CD4-positive, alpha-beta T cell (primary cell): Measurements from ENCODE around the gene MYL10. TPM values are rescaled to one million over a fixed set of nuclear protein-coding genes. Genes with fewer than 3 reads are reported as not detected.
"Not testable (repeated sequence)": the region's sequence is repeated elsewhere in the genome, so short reads cannot be mapped to it uniquely, and the experiment has no call there.

ENCODE experiments used
- ATAC-seq: fragments of 200-7000 bp; cut with Tn5 transposase; one replicate; pipeline ENCODE4 v1.10.0; 2022; ENCODE audit warnings: mild to moderate bottlenecking; ENCODE audit not compliant: poor library complexity
- CTCF ChIA-PET: fragments of 350-600 bp; sonication (Branson Sonifier 250); formaldehyde crosslinking; loops from one replicate; lab custom pipeline; 2021; ENCODE audit warnings: antibody characterized with exemption, inconsistent platforms; lab: Charles Lee
- POLR2A ChIA-PET: fragments of 350-600 bp; sonication (Branson Sonifier 250); formaldehyde crosslinking; loops from one replicate; lab custom pipeline; 2021; ENCODE audit warnings: antibody characterized with exemption, inconsistent platforms; lab: Charles Lee
- DNase-seq, 14 experiments: peaks; one replicate each; pipeline ENCODE4 v3.0.0-alpha.2; 2013 to 2020; ENCODE audit warnings: mixed read lengths in 2 of 14
- H3K27ac ChIP-seq, 2 donors: one replicate each; pipeline versions ENCODE4 v1.5.1 to v1.7.0; 2013; ENCODE audit warnings: low read length in 2 of 2, low read depth in 1 of 2, mild to moderate bottlenecking in 1 of 2
- H3K27me3 ChIP-seq, 2 experiments: 1 replicate in 1 of 2; 2 replicates in 1 of 2; pipeline versions ENCODE4 v1.6.1 to v1.7.0; 2013; ENCODE audit warnings: low read length in 2 of 2, control low read depth in 1 of 2, mild to moderate bottlenecking in 1 of 2, moderate library complexity in 1 of 2; ENCODE audit not compliant: insufficient read depth in 2 of 2, control insufficient read depth in 1 of 2
- H3K36me3 ChIP-seq: one replicate; pipeline ENCODE4 v1.6.1; 2013; ENCODE audit warnings: low read length, control low read depth; ENCODE audit not compliant: insufficient read depth
- H3K4me1 ChIP-seq: one replicate; pipeline ENCODE4 v1.6.1; 2013; ENCODE audit warnings: low read length, control low read depth; ENCODE audit not compliant: insufficient read depth
- H3K4me3 ChIP-seq: one replicate; pipeline ENCODE4 v1.5.1; 2013; ENCODE audit warnings: mild to moderate bottlenecking, low read length, moderate library complexity
- H3K9me3 ChIP-seq, 2 experiments: 1 replicate in 1 of 2; 2 replicates in 1 of 2; pipeline versions ENCODE4 v1.6.1 to v1.7.0; 2013; ENCODE audit warnings: low read length in 2 of 2, mild to moderate bottlenecking in 2 of 2, control low read depth in 1 of 2, moderate library complexity in 1 of 2; ENCODE audit not compliant: control insufficient read depth in 1 of 2, insufficient read depth in 1 of 2
- H3K27ac Mint-ChIP-seq: one replicate; pipeline ENCODE4 v1.8.0; 2020; ENCODE audit warnings: mixed read lengths
- H3K27me3 Mint-ChIP-seq: one replicate; pipeline ENCODE4 v1.8.0; 2021; ENCODE audit warnings: mixed read lengths
- H3K36me3 Mint-ChIP-seq: one replicate; pipeline ENCODE4 v1.8.0; 2021; ENCODE audit warnings: low read depth, mixed read lengths
- H3K4me1 Mint-ChIP-seq: one replicate; pipeline ENCODE4 v1.8.0; 2021; ENCODE audit warnings: low read depth, mixed read lengths
- H3K4me3 Mint-ChIP-seq: one replicate; pipeline ENCODE4 v1.8.0; 2020; ENCODE audit warnings: mild to moderate bottlenecking, mixed read lengths
- H3K9me3 Mint-ChIP-seq: one replicate; pipeline ENCODE4 v1.8.0; 2020; ENCODE audit warnings: mixed read lengths
- intact Hi-C, 2 experiments: fragments of 100-400 bp; cut with DNase I in 1 of 2; cut with micrococcal nuclease in 1 of 2; formaldehyde crosslinking; loops; one replicate each; pipeline versions ENCODE4 v1.15.1 to v1.9.0; 2023 to 2025; cut with DNase I, micrococcal nuclease
- total RNA-seq, 174 experiments: library from RNA in 2 of 174; stranded (reverse) in 2 of 174; gene quantifications; one replicate each; pipeline ENCODE4 v1.2.3 and lab custom pipeline; 2021 to 2026
- TF ChIP-seq, protein P1 (sequence below): fragments of 200-600 bp; IDR thresholded peaks from one replicate; pipeline ENCODE4 v1.8.0; 2022; ENCODE audit warnings: antibody characterized with exemption, mild to moderate bottlenecking

MYL10 gene
- total RNA-seq, 2 experiments from 2014 or later: not detected

DNA sequence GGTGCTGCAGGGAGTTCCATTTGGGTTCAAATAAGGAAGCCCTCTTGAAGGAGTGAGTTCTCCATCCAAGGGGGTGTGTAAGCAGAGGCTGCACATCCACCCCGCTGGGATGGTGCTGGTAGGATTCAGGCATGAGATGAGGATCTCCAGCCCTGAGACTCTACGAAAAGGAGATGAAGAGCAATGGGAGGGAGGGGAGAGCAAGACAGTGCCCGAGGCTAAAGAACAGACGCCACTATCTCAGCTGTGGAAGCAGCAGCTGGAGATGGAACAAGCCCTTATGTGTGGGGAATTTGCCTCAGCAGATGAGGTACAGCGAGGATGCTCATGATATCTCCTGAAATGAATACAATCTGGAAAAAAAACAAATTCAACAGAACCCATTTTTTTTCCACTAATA is 28.1 kb upstream of the MYL10 start:
- POLR2A ChIA-PET: no interaction called here
- H3K27ac Mint-ChIP-seq: no peak overlapping the region
- TF ChIP-seq, protein P1, sequence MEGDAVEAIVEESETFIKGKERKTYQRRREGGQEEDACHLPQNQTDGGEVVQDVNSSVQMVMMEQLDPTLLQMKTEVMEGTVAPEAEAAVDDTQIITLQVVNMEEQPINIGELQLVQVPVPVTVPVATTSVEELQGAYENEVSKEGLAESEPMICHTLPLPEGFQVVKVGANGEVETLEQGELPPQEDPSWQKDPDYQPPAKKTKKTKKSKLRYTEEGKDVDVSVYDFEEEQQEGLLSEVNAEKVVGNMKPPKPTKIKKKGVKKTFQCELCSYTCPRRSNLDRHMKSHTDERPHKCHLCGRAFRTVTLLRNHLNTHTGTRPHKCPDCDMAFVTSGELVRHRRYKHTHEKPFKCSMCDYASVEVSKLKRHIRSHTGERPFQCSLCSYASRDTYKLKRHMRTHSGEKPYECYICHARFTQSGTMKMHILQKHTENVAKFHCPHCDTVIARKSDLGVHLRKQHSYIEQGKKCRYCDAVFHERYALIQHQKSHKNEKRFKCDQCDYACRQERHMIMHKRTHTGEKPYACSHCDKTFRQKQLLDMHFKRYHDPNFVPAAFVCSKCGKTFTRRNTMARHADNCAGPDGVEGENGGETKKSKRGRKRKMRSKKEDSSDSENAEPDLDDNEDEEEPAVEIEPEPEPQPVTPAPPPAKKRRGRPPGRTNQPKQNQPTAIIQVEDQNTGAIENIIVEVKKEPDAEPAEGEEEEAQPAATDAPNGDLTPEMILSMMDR: no peak
- H3K36me3 Mint-ChIP-seq: no peaks in the 10 kb centered on the region
- no peak overlapping the region for H3K4me3 ChIP-seq
- H3K27ac ChIP-seq: no peak overlapping the region
- no peaks in the 10 kb centered on the region for H3K9me3 ChIP-seq
- intact Hi-C loops: no loop called here
- ATAC-seq (no peak), DNase-seq (no peak)
- H3K36me3 ChIP-seq: no peaks in the 10 kb centered on the region
- no peaks in the 10 kb centered on the region for H3K4me1 ChIP-seq
- CTCF ChIA-PET: no interaction called here
- H3K4me3 Mint-ChIP-seq: no peak overlapping the region
- H3K27me3 Mint-ChIP-seq: peaks cover 35% of the 10 kb centered on the region
- no peaks in the 10 kb centered on the region for H3K9me3 Mint-ChIP-seq
- no peaks in the 10 kb centered on the region for H3K27me3 ChIP-seq
- no peaks in the 10 kb centered on the region for H3K4me1 Mint-ChIP-seq

DNA sequence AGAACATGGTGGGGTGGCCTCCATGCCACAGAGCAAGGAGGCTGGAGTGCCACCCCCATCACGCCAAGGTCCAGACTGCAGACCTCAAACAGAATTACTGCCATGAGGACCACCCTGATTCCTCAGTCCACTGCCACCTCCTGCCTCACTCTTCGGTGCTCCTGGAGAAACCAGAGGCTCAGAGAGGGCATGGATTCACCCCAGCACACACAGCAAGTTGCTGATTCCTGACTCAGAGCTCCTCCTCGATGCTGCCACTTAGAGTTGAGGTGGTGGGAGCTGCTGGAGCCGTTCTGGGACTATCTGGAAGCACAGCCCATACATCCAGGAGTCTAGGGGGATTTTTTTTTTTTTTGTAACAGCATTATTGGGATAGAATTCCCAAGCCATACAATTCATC is 22.0 kb upstream of the MYL10 start:
- Histone ChIP-seq H3K4me3 (no peak overlapping the region), H3K4me1 (no peaks in the 10 kb centered on the region), H3K27ac (no peak overlapping the region), H3K36me3 (no peaks in the 10 kb centered on the region), H3K27me3 (peaks cover 0 to 2% of the 10 kb centered on the region in 2 experiments), H3K9me3 (no peaks in the 10 kb centered on the region)
- intact Hi-C loops: no loop called here
- TF ChIP-seq, protein P1: no peak
- DNase-seq (no peak), ATAC-seq (no peak)
- H3K4me3 Mint-ChIP-seq: no peak overlapping the region
- no peak overlapping the region for H3K27ac Mint-ChIP-seq
- H3K4me1 Mint-ChIP-seq: no peaks in the 10 kb centered on the region
- no peaks in the 10 kb centered on the region for H3K36me3 Mint-ChIP-seq
- no peaks in the 10 kb centered on the region for H3K9me3 Mint-ChIP-seq
- peaks cover 11% of the 10 kb centered on the region for H3K27me3 Mint-ChIP-seq
- CTCF ChIA-PET: no interaction called here
- POLR2A ChIA-PET: no interaction called here

DNA sequence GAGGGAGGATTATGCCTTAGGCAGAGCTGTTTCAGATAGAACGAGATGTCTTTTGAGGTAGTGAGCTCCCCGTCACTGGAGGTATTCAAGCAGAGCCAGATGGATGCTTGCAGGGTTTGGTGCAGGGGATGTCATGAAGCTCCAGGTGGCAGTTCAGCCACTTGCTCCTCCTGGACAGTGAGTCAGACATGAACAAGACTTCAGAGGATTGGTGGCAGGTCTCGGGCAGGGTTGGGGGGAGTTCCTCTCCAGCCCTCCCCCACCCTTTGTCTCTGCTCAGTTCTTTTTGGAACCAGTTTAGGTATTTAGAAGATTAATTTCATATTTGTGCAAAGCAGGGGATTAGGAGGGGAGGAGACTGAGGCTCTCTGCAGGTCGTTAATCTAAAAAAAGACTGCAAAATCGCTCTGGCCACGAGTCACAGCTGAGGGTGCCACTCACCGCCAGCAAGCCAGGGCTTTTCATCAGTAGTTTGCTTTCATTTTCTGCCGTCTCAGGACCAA is 21.5 kb upstream of the MYL10 start:
- intact Hi-C loops: no loop called here
- no peak overlapping the region for H3K27ac ChIP-seq
- no peaks in the 10 kb centered on the region for H3K36me3 Mint-ChIP-seq
- H3K9me3 Mint-ChIP-seq: no peaks in the 10 kb centered on the region
- no peak for DNase-seq
- H3K4me1 Mint-ChIP-seq: no peaks in the 10 kb centered on the region
- no peaks in the 10 kb centered on the region for H3K4me1 ChIP-seq
- H3K9me3 ChIP-seq: no peaks in the 10 kb centered on the region
- H3K4me3 Mint-ChIP-seq: no peak overlapping the region
- H3K27me3 ChIP-seq: peaks cover 0 to 2% of the 10 kb centered on the region in 2 experiments
- POLR2A ChIA-PET: no interaction called here
- H3K36me3 ChIP-seq: no peaks in the 10 kb centered on the region
- CTCF ChIA-PET: no interaction called here
- TF ChIP-seq, protein P1: no peak
- H3K4me3 ChIP-seq: no peak overlapping the region
- H3K27ac Mint-ChIP-seq: no peak overlapping the region
- ATAC-seq: no peak
- H3K27me3 Mint-ChIP-seq: peaks cover 11% of the 10 kb centered on the region

DNA sequence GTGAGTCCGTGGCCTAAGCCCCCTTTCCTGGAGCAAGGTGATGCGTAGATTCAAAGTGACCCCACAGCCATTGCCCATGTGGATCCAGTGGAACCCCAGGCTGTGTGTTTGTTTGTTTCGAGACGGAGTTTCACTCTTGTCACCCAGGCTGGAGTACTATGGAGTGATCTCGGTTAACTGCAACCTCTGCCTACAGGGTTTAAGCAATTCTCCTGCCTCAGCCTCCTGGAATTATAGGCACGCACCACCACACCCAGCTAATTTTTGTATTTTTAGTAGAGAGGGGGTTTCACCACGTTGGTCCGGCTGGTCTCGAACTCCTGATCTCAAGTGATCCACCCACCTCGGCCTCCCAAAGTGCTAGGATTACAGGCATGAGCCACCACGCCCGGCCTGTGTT is 18.8 kb upstream of the MYL10 start:
- H3K27me3 ChIP-seq, H3K9me3 ChIP-seq, H3K27ac ChIP-seq, intact Hi-C loops, H3K4me3 ChIP-seq, POLR2A ChIA-PET, H3K4me3 Mint-ChIP-seq, H3K4me1 ChIP-seq, H3K36me3 Mint-ChIP-seq, H3K27ac Mint-ChIP-seq, CTCF ChIA-PET, H3K4me1 Mint-ChIP-seq, H3K9me3 Mint-ChIP-seq, DNase-seq, H3K36me3 ChIP-seq, ATAC-seq: not testable (repeated sequence)
- H3K27me3 Mint-ChIP-seq: peaks cover 10% of the 10 kb centered on the region
